Urinary bladder (tissue), 4 donors: ENCODE measurements around the gene ZNF292. TPM values are rescaled to one million over a fixed set of nuclear protein-coding genes. Genes with fewer than 3 reads are reported as not detected.

ENCODE experiments used
- DNase-seq: peaks from one replicate; pipeline ENCODE4 v3.0.0-alpha.2; 2015; ENCODE audit errors: extremely low spot score
- H3K27ac ChIP-seq: one replicate; pipeline ENCODE4 v1.5.1; 2013; ENCODE audit warnings: low read depth, mild to moderate bottlenecking, moderate library complexity
- H3K36me3 ChIP-seq: one replicate; pipeline ENCODE4 v1.6.1; 2013; ENCODE audit warnings: mild to moderate bottlenecking, moderate library complexity; ENCODE audit not compliant: insufficient read depth
- H3K4me1 ChIP-seq: one replicate; pipeline ENCODE4 v1.6.1; 2013; ENCODE audit warnings: mild to moderate bottlenecking, moderate library complexity; ENCODE audit not compliant: insufficient read depth
- H3K4me3 ChIP-seq: one replicate; pipeline ENCODE4 v1.5.1; 2013; ENCODE audit warnings: low read depth, low read length
- WGBS: extraction: QIAGEN DNeasy Blood & Tissue Kit; methylation state at CpG from one replicate; pipeline ENCODE4 v1.1.7; 2013; 5-methylcytosine and 5-hydroxymethylcytosine counted together
- polyA plus RNA-seq: library from polyadenylated mRNA; stranded (reverse); fragments of 200-250 nt; gene quantifications from one replicate; pipeline ENCODE4 v1.2.3, GENCODE V29; 2013
- total RNA-seq: library from RNA; depleted of rRNA; stranded (reverse); fragments of >200 nt; gene quantifications from one replicate; pipeline ENCODE4 v1.2.3, GENCODE V29; 2014
- donor health status: healthy with polysubstance abuse.
- donor health status: healthy.

Gene ZNF292
- total and polyA plus RNA-seq, 2 donors = 8.5 to 138 TPM

GRCh38 chr6:87243812-87244211, 88.4 kb downstream of the ZNF292 start:
- Histone ChIP-seq H3K36me3 (peaks cover 7% of the 10 kb centered on the region), H3K4me3 (no peak overlapping the region), H3K27ac (no peak overlapping the region), H3K4me1 (no peaks in the 10 kb centered on the region)
- DNase-seq = no peak

GRCh38 chr6:87244380-87244779, 89.0 kb downstream of the ZNF292 start:
- H3K36me3 ChIP-seq = peaks cover 3% of the 10 kb centered on the region
- DNase-seq = no peak
- no peak overlapping the region for H3K4me3 ChIP-seq
- H3K4me1 ChIP-seq = no peaks in the 10 kb centered on the region
- H3K27ac ChIP-seq = no peak overlapping the region

GRCh38 chr6:87250019-87250418, 94.7 kb downstream of the ZNF292 start:
- Histone ChIP-seq H3K36me3 (peaks cover 9% of the 10 kb centered on the region), H3K27ac (no peak overlapping the region), H3K4me1 (no peaks in the 10 kb centered on the region), H3K4me3 (no peak overlapping the region)
- no peak for DNase-seq

- Histone ChIP-seq H3K27ac (no peak overlapping the region), H3K4me1 (no peaks in the 10 kb centered on the region), H3K36me3 (peaks cover 9% of the 10 kb centered on the region), H3K4me3 (no peak overlapping the region)
- 91% methylated on average over 1 of the region's 1 CpG for WGBS
- no peak for DNase-seq
Observed at GRCh38 chr6:87251225-87251624, 95.9 kb downstream of the ZNF292 start.

GRCh38 chr6:87251725-87252124, 96.4 kb downstream of the ZNF292 start:
- Histone ChIP-seq H3K27ac (no peak overlapping the region), H3K4me1 (no peaks in the 10 kb centered on the region), H3K4me3 (no peak overlapping the region), H3K36me3 (peaks cover 9% of the 10 kb centered on the region)
- no peak for DNase-seq

- Histone ChIP-seq H3K4me1 (no peaks in the 10 kb centered on the region), H3K27ac (no peak overlapping the region), H3K36me3 (peaks cover 6% of the 10 kb centered on the region), H3K4me3 (no peak overlapping the region)
- 99% methylated on average over 3 of the region's 3 CpGs for WGBS
- no peak for DNase-seq
Observed at GRCh38 chr6:87257046-87257445, 101.7 kb downstream of the ZNF292 start.

DNA sequence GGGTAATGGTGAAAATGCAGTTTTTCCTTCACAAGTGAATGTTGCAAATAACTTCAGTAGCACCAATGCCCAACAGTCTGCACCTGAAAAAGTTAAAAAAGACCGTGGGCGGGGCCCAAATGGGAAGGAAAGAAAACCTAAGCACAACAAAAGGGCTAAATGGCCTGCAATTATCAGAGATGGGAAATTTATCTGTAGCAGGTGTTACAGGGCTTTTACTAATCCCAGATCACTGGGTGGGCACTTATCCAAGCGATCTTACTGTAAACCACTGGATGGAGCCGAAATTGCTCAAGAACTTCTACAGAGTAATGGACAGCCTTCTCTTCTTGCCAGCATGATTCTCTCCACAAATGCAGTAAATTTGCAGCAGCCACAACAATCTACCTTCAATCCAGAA, 102.2 kb downstream of the ZNF292 start:
- no peak for DNase-seq
- no peak overlapping the region for H3K4me3 ChIP-seq
- no peaks in the 10 kb centered on the region for H3K4me1 ChIP-seq
- peaks cover 6% of the 10 kb centered on the region for H3K36me3 ChIP-seq
- 97% methylated on average over 4 of the region's 4 CpGs for whole genome bisulfite sequencing
- no peak overlapping the region for H3K27ac ChIP-seq

DNA sequence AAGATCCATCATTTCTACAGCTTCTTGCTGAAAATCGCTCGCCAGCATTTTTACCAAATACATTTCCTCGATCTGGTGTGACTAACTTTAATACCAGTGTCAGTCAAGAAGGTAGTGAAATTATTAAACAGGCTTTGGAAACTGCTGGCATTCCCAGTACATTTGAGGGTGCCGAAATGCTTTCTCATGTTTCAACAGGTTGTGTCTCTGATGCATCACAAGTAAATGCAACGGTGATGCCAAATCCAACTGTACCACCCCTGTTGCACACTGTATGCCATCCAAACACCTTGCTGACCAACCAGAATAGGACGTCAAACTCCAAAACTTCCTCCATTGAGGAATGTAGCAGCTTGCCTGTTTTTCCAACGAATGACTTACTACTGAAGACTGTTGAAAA, 102.6 kb downstream of the ZNF292 start:
- Histone ChIP-seq H3K4me3 (no peak overlapping the region), H3K36me3 (peaks cover 6% of the 10 kb centered on the region), H3K4me1 (no peaks in the 10 kb centered on the region), H3K27ac (no peak overlapping the region)
- WGBS = 97% methylated on average over 7 of the region's 7 CpGs
- DNase-seq = no peak

GRCh38 chr6:87259791-87260190, 104.4 kb downstream of the ZNF292 start:
- peaks cover under 1% of the 10 kb centered on the region for H3K36me3 ChIP-seq
- no peak overlapping the region for H3K27ac ChIP-seq
- WGBS = 98% methylated on average over 7 of the region's 7 CpGs
- DNase-seq = no peak
- H3K4me1 ChIP-seq = no peaks in the 10 kb centered on the region
- H3K4me3 ChIP-seq = no peak overlapping the region

DNA sequence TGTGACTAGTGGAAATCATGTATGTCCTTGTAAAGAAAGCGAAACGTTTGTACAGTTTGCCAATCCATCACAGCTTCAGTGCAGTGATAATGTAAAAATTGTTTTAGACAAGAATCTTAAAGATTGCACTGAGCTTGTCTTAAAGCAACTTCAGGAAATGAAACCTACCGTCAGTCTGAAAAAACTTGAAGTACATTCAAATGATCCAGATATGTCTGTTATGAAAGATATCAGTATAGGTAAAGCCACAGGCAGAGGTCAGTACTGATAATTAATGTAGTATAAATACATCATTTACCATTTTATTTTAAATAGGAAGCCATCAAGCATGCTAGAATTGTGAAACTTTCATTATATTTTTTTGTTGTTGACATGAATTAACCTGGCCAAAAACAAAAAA, 106.2 kb downstream of the ZNF292 start:
- no peak overlapping the region for H3K27ac ChIP-seq
- no peaks in the 10 kb centered on the region for H3K36me3 ChIP-seq
- H3K4me1 ChIP-seq = no peaks in the 10 kb centered on the region
- H3K4me3 ChIP-seq = no peak overlapping the region
- 71% methylated on average over 3 of the region's 3 CpGs for WGBS
- DNase-seq = no peak

DNA sequence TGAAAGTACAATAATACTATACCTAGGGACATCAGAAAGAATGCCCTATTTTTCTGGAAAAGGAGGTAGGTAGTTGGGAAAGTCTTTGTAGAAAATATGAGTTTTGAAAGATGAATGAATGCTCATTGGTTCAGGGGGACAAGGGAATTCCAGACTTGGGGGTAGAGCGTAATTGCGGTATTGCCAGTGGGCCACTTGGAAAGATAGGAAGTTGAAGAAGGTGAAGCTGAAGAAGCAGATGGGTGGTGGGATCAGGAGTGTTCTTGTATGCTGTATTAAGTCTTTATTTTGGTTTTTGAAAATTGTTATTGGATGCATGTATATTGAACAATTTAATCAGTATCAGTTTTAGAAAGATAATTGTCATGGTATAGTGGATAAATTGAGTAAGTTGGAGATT, 109.1 kb downstream of the ZNF292 start:
- Histone ChIP-seq H3K27ac (no peak overlapping the region), H3K4me3 (no peak overlapping the region), H3K36me3 (no peaks in the 10 kb centered on the region), H3K4me1 (no peaks in the 10 kb centered on the region)
- no peak for DNase-seq
- over 99% methylated on average over 2 of the region's 2 CpGs for WGBS

DNA sequence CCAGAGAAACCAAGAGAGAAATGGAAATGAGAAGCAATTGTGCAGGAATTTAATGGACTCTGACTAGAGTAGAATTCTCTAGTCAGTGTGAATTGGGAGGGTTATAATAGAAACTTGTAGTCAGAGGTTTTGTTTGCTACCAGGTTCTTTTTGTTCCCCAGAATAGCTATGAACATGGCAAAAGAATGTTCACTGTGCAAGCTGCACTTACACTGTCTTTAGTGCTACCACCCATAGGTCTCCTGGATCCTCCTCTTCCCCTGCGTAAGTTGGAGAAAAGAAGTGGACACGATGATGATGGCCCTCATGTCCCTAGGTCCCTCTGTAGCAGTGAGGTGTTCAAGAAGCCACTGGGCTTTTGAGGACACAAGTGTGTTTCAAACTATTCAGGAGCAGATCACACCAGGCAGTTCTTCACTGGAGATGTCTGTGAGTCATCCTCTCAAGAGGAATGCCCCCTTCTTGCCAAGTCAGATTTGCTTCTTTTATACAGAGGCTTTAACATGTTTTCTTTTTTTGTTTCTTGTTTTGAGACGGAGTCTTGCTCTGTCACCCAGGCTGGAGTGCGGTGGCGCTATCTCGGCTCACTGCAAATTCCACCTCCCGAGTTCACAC, 119.4 kb downstream of the ZNF292 start:
- whole genome bisulfite sequencing = 52% methylated on average over 7 of the region's 7 CpGs
- H3K27ac ChIP-seq = no peak overlapping the region
- no peak for DNase-seq
- H3K4me1 ChIP-seq = no peaks in the 10 kb centered on the region
- no peak overlapping the region for H3K4me3 ChIP-seq
- H3K36me3 ChIP-seq = no peaks in the 10 kb centered on the region

DNA sequence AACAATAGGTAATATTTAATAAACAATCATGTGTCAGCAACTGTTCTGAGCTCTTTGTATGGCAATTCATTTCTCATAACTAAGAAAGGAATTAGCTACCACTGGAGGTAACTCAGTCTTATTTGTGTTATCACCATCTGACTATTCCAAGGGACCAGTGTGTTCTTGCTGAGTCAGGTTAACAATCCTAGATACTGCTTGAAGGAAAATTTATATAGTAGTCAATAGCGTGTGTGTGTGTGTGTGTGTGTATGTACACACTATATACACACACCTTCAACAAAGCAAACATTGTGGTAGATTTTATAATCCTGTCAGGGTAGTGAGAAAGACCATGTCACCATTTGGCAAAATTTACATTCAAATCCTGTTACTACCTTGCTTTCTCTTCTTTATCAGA, 121.3 kb downstream of the ZNF292 start:
- no peak for DNase-seq
- Histone ChIP-seq H3K4me1 (no peaks in the 10 kb centered on the region), H3K27ac (no peak overlapping the region), H3K4me3 (no peak overlapping the region), H3K36me3 (no peaks in the 10 kb centered on the region)
- 59% methylated on average over 1 of the region's 1 CpG for WGBS

DNA sequence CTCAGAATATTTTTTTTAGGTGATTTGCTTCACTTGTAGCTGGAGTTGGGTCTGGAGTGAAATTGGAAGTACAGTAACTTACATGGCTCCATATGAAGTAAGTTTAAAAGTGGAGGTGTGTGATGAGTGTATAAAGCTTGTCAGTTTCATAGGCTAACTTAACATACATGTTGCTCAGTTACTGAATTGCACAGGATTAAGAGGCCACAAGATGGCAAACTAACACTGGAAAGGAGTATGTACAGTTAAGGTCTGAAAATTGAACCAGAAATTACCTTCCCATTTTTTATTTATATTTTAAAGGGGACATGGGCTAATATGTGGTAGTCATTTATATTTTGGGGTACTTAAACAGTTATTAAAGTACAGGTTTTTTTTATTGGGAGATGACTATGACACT, 121.8 kb downstream of the ZNF292 start:
- H3K4me1 ChIP-seq = no peaks in the 10 kb centered on the region
- DNase-seq = no peak

GRCh38 chr6:87279196-87279595, 123.8 kb downstream of the ZNF292 start:
- DNase-seq = no peak
- WGBS = 36% methylated on average over 2 of the region's 2 CpGs
- Histone ChIP-seq H3K4me3 (no peak overlapping the region), H3K4me1 (no peaks in the 10 kb centered on the region), H3K27ac (no peak overlapping the region), H3K36me3 (no peaks in the 10 kb centered on the region)

More for the DNA sequence above, 121.8 kb downstream of the ZNF292 start:
- H3K36me3 ChIP-seq = no peaks in the 10 kb centered on the region
- H3K4me3 ChIP-seq = no peak overlapping the region
- H3K27ac ChIP-seq = no peak overlapping the region
